ENCODE data around the gene PANX2. TPM values are rescaled to one million over a fixed set of nuclear protein-coding genes. Genes with fewer than 3 reads are reported as not detected.

Gene PANX2
- total RNA-seq, 1 donor: under 0.01 TPM

- Histone ChIP-seq H3K4me1 (ENCODE audit: insufficient read depth, low read length) (no peaks in the 10 kb centered on the region), H3K27ac (ENCODE audit: low read depth, low read length) (no peak overlapping the region), H3K36me3 (ENCODE audit: insufficient read depth, low read length) (peaks cover 59% of the 10 kb centered on the region), H3K27me3 (ENCODE audit: insufficient read depth, low read length) (no peaks in the 10 kb centered on the region), H3K79me2 (ENCODE audit: insufficient read depth, low read length) (no peaks in the 10 kb centered on the region), H3K9me3 (ENCODE audit: low read depth, low read length) (no peaks in the 10 kb centered on the region), H4K20me1 (ENCODE audit: insufficient read depth, low read length) (peaks cover 3% of the 10 kb centered on the region), H2AFZ (ENCODE audit: low read length) (no peak overlapping the region), H3K4me2 (ENCODE audit: insufficient read depth, low read length) (no peak overlapping the region), H3K4me3 (ENCODE audit: insufficient read depth, low read length) (no peak overlapping the region)
- peak; percentile 85 for DNase-seq (ENCODE audit: insufficient read length, low spot score, missing footprints)
- TF ChIP-seq CTCF (IDR thresholded peaks at IDR 0.05; ENCODE audit: extremely low read depth, low read depth, low read length): no peak
These were observed 51.1 kb downstream of the PANX2 start for GRCh38 chr22:50221410-50222300.

- no peak overlapping the region for H3K4me3 ChIP-seq (ENCODE audit: insufficient read depth, low read length)
- no peak overlapping the region for H3K4me2 ChIP-seq (ENCODE audit: insufficient read depth, low read length)
- H3K36me3 ChIP-seq (ENCODE audit: insufficient read depth, low read length): peaks cover 50% of the 10 kb centered on the region
- no peaks in the 10 kb centered on the region for H3K79me2 ChIP-seq (ENCODE audit: insufficient read depth, low read length)
- no peaks in the 10 kb centered on the region for H3K4me1 ChIP-seq (ENCODE audit: insufficient read depth, low read length)
- DNase-seq (ENCODE audit: insufficient read length, low spot score, missing footprints): no peak
- H3K27me3 ChIP-seq (ENCODE audit: insufficient read depth, low read length): no peaks in the 10 kb centered on the region
- H3K27ac ChIP-seq (ENCODE audit: low read depth, low read length): no peak overlapping the region
- TF ChIP-seq CTCF (IDR thresholded peaks at IDR 0.05; ENCODE audit: extremely low read depth, low read depth, low read length): no peak
- H4K20me1 ChIP-seq (ENCODE audit: insufficient read depth, low read length): no peaks in the 10 kb centered on the region
- H2AFZ ChIP-seq (ENCODE audit: low read length): no peak overlapping the region
- no peaks in the 10 kb centered on the region for H3K9me3 ChIP-seq (ENCODE audit: low read depth, low read length)
These were observed 52.0 kb downstream of the PANX2 start for GRCh38 chr22:50222508-50222907.

GRCh38 chr22:50224071-50224470 lies 53.5 kb downstream of the PANX2 start:
- Histone ChIP-seq H3K4me2 (ENCODE audit: insufficient read depth, low read length) (no peak overlapping the region), H3K36me3 (ENCODE audit: insufficient read depth, low read length) (peaks cover 38% of the 10 kb centered on the region)
- no peak for TF ChIP-seq CTCF (IDR thresholded peaks at IDR 0.05; ENCODE audit: extremely low read depth, low read depth, low read length)

GRCh38 chr22:50225200-50225969 lies 54.9 kb downstream of the PANX2 start:
- no peak for DNase-seq (ENCODE audit: insufficient read length, low spot score, missing footprints)
- peaks cover 43% of the 10 kb centered on the region for H3K36me3 ChIP-seq (ENCODE audit: insufficient read depth, low read length)
- no peak overlapping the region for H3K4me3 ChIP-seq (ENCODE audit: insufficient read depth, low read length)
- H2AFZ ChIP-seq (ENCODE audit: low read length): no peak overlapping the region
- H3K4me1 ChIP-seq (ENCODE audit: insufficient read depth, low read length): no peaks in the 10 kb centered on the region
- no peak for TF ChIP-seq CTCF (IDR thresholded peaks at IDR 0.05; ENCODE audit: extremely low read depth, low read depth, low read length)
- H3K4me2 ChIP-seq (ENCODE audit: insufficient read depth, low read length): no peak overlapping the region
- no peaks in the 10 kb centered on the region for H3K9me3 ChIP-seq (ENCODE audit: low read depth, low read length)
- no peaks in the 10 kb centered on the region for H4K20me1 ChIP-seq (ENCODE audit: insufficient read depth, low read length)
- peaks cover 6% of the 10 kb centered on the region for H3K79me2 ChIP-seq (ENCODE audit: insufficient read depth, low read length)
- H3K27ac ChIP-seq (ENCODE audit: low read depth, low read length): no peak overlapping the region
- no peaks in the 10 kb centered on the region for H3K27me3 ChIP-seq (ENCODE audit: insufficient read depth, low read length)

More at GRCh38 chr22:50224071-50224470, 53.5 kb downstream of the PANX2 start:
- H4K20me1 ChIP-seq (ENCODE audit: insufficient read depth, low read length): no peaks in the 10 kb centered on the region
- H2AFZ ChIP-seq (ENCODE audit: low read length): no peak overlapping the region
- peak; percentile 76 for DNase-seq (ENCODE audit: insufficient read length, low spot score, missing footprints)
- no peaks in the 10 kb centered on the region for H3K4me1 ChIP-seq (ENCODE audit: insufficient read depth, low read length)
- no peaks in the 10 kb centered on the region for H3K9me3 ChIP-seq (ENCODE audit: low read depth, low read length)
- H3K4me3 ChIP-seq (ENCODE audit: insufficient read depth, low read length): no peak overlapping the region
- H3K27me3 ChIP-seq (ENCODE audit: insufficient read depth, low read length): no peaks in the 10 kb centered on the region
- H3K79me2 ChIP-seq (ENCODE audit: insufficient read depth, low read length): no peaks in the 10 kb centered on the region
- no peak overlapping the region for H3K27ac ChIP-seq (ENCODE audit: low read depth, low read length)
